ENCODE results near the gene XRCC3.

The XRCC3 gene

GRCh38 chr14:103738701-103739451 lies 23.6 kb upstream of the XRCC3 start:
- peak in 9 of 51 donors; percentile 30 to 62 (median 45) for DNase-seq

- no peak for DNase-seq
Observed at GRCh38 chr14:103738166-103738565, 22.9 kb upstream of the XRCC3 start.

- DNase-seq = no peak
Observed at GRCh38 chr14:103737432-103738045, 22.3 kb upstream of the XRCC3 start.

- peak in 15 of 51 donors; percentile 22 to 63 (median 41) for DNase-seq
Observed at GRCh38 chr14:103736546-103737431, 21.5 kb upstream of the XRCC3 start.

GRCh38 chr14:103735815-103736545 lies 20.7 kb upstream of the XRCC3 start:
- peak in 1 of 51 donors; percentile 48 for DNase-seq

GRCh38 chr14:103735439-103735814 lies 20.2 kb upstream of the XRCC3 start:
- peak in 13 of 51 donors; percentile 32 to 67 (median 52) for DNase-seq

GRCh38 chr14:103735022-103735421 lies 19.8 kb upstream of the XRCC3 start:
- DNase-seq = peak in 4 of 51 donors; percentile 23 to 55 (median 40)

- DNase-seq = no peak
Observed at GRCh38 chr14:103734081-103734888, 19.0 kb upstream of the XRCC3 start.

- no peak for DNase-seq
Observed at GRCh38 chr14:103733651-103734050, 18.4 kb upstream of the XRCC3 start.

GRCh38 chr14:103732868-103733620 lies 17.8 kb upstream of the XRCC3 start:
- DNase-seq = no peak

- DNase-seq = no peak
Observed at GRCh38 chr14:103731916-103732867, 16.9 kb upstream of the XRCC3 start.

GRCh38 chr14:103731481-103731880 lies 16.2 kb upstream of the XRCC3 start:
- DNase-seq = no peak

- peak in 3 of 51 donors; percentile 12 to 37 (median 23) for DNase-seq
Observed at GRCh38 chr14:103730490-103731035, 15.3 kb upstream of the XRCC3 start.

- DNase-seq = no peak
Observed at GRCh38 chr14:103729496-103730448, 14.5 kb upstream of the XRCC3 start.

GRCh38 chr14:103728721-103729120 lies 13.5 kb upstream of the XRCC3 start:
- no peak for DNase-seq

- no peak for DNase-seq
Observed at GRCh38 chr14:103728141-103728540, 12.9 kb upstream of the XRCC3 start.

Data from hypothalamus (tissue), 51 donors.